ENCODE measurements around the gene TUBA1B. TPM values are rescaled to one million over a fixed set of nuclear protein-coding genes. Genes with fewer than 3 reads are reported as not detected.

TUBA1B gene
- total RNA-seq, 6 donors from 2014 or later = 87.0 to 764 (median 397) TPM

DNA sequence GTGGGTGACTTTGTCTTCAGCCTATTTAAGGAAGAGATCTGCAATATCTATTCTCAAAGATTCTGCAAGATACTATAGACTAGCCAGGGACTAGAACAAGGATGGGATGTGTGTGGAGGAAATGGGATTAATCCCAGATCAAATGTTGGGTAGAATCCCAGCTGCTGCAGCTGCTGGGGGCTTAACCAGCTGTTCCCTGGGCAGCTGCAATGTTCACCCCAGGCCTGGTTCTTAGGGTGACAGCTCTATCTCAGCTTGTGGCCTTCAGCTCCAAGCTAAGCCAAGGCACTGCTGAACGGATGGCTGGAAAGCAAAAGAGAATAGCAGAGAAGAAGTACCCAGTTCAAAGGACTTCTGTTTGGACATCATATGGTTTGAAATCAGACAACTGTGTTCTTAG, 51.4 kb downstream of the TUBA1B start:
- TF ChIP-seq, protein P1, sequence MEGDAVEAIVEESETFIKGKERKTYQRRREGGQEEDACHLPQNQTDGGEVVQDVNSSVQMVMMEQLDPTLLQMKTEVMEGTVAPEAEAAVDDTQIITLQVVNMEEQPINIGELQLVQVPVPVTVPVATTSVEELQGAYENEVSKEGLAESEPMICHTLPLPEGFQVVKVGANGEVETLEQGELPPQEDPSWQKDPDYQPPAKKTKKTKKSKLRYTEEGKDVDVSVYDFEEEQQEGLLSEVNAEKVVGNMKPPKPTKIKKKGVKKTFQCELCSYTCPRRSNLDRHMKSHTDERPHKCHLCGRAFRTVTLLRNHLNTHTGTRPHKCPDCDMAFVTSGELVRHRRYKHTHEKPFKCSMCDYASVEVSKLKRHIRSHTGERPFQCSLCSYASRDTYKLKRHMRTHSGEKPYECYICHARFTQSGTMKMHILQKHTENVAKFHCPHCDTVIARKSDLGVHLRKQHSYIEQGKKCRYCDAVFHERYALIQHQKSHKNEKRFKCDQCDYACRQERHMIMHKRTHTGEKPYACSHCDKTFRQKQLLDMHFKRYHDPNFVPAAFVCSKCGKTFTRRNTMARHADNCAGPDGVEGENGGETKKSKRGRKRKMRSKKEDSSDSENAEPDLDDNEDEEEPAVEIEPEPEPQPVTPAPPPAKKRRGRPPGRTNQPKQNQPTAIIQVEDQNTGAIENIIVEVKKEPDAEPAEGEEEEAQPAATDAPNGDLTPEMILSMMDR (IDR thresholded peaks at IDR 0.05) = no peak
- TF ChIP-seq EP300 (IDR thresholded peaks at IDR 0.05) = no peak
- no peak for TF ChIP-seq POLR2AphosphoS5 (IDR thresholded peaks at IDR 0.05)
- no peak for TF ChIP-seq POLR2A (IDR thresholded peaks at IDR 0.05)
- H3K27ac ChIP-seq = no peak overlapping the region
- no peak for ATAC-seq (ENCODE audit: low FRiP score in 2 of 2)
- H3K27me3 ChIP-seq = no peaks in the 10 kb centered on the region
- DNase-seq = no peak
- H3K4me3 ChIP-seq = no peak overlapping the region
- H3K9me3 ChIP-seq = no peaks in the 10 kb centered on the region
- no peaks in the 10 kb centered on the region for H3K4me1 ChIP-seq
- no peaks in the 10 kb centered on the region for H3K36me3 ChIP-seq
- WGBS, 2 donors = 77 to 82% methylated on average over 1 of the region's 1 CpG

Small RNAs within 50 kb of the gene (small RNA-seq; reads per million reads assigned to genes)
- 0 reads per million in 4 donors for gene RF00019

Other genes starting within 250 kb of the TUBA1B start
- 10 to 100 TPM in 5 of 6 donors, 1 to 10 TPM in 1; 9.4 to 31.9 (median 19.3) TPM for gene FKBP11, start 205.9 kb downstream of the TUBA1B start, total RNA-seq
- gene ARF3, start 173.9 kb downstream of the TUBA1B start, total RNA-seq = 100 to 1,000 TPM in 3 of 6 donors, 10 to 100 TPM in 3; 67.4 to 178 (median 99.2) TPM
- gene WNT10B, start 159.7 kb downstream of the TUBA1B start, total RNA-seq = 1 to 10 TPM in 1 of 6 donors, under 1 TPM in 2, not detected in 3; 0.69 to 2.2 (median 0.74) TPM
- under 1 TPM in 1 of 6 donors, not detected in 5; 0.34 TPM for gene WNT1, start 153.1 kb downstream of the TUBA1B start, total RNA-seq
- under 1 TPM in 4 of 6 donors, not detected in 2; 0.13 to 0.30 (median 0.18) TPM for gene DDN, start 132.0 kb downstream of the TUBA1B start, total RNA-seq
- 10 to 100 TPM; 25.1 to 56.5 (median 42.0) TPM for gene PRKAG1, start 112.6 kb downstream of the TUBA1B start, total RNA-seq
- 100 to 1,000 TPM in 5 of 6 donors, 10 to 100 TPM in 1; 91.5 to 250 (median 112) TPM for gene KMT2D, start 70.6 kb downstream of the TUBA1B start, total RNA-seq
- 1 to 10 TPM in 2 of 6 donors, under 1 TPM in 2, not detected in 2; 0.97 to 1.4 (median 1.2) TPM for gene RHEBL1, start 61.4 kb downstream of the TUBA1B start, total RNA-seq
- gene DHH, start 36.6 kb downstream of the TUBA1B start, total RNA-seq = 1 to 10 TPM in 2 of 6 donors, under 1 TPM in 3, not detected in 1; 0.39 to 3.1 (median 0.76) TPM
- gene LMBR1L, start 20.5 kb downstream of the TUBA1B start, total RNA-seq = 100 to 1,000 TPM in 1 of 6 donors, 10 to 100 TPM in 5; 20.4 to 108 (median 57.7) TPM
- 100 to 1,000 TPM in 3 of 6 donors, 10 to 100 TPM in 3; 54.2 to 191 (median 122) TPM for gene TUBA1A, start 57.7 kb upstream of the TUBA1B start, total RNA-seq
- 100 to 1,000 TPM in 4 of 6 donors, 10 to 100 TPM in 2; 50.3 to 375 (median 108) TPM for gene TUBA1C, start 133.7 kb upstream of the TUBA1B start, total RNA-seq
- 1 to 10 TPM in 1 of 6 donors, under 1 TPM in 1, not detected in 4; 0.27 to 1.2 TPM for gene PRPH, start 163.8 kb upstream of the TUBA1B start, total RNA-seq
- gene TROAP, start 191.9 kb upstream of the TUBA1B start, total RNA-seq = 1 to 10 TPM in 3 of 6 donors, under 1 TPM in 1, not detected in 2; 0.86 to 3.3 (median 3.0) TPM
- not detected for gene C1QL4, start 205.8 kb upstream of the TUBA1B start, total RNA-seq
- under 1 TPM in 4 of 6 donors, not detected in 2; 0.15 to 0.59 (median 0.38) TPM for gene DNAJC22, start 215.5 kb upstream of the TUBA1B start, total RNA-seq
- gene SPATS2, start 236.1 kb upstream of the TUBA1B start, total RNA-seq = 10 to 100 TPM in 5 of 6 donors, 1 to 10 TPM in 1; 6.2 to 33.5 (median 14.4) TPM

Data from upper lobe of left lung (tissue), 6 donors.